Panc1 (cell line): Measurements from ENCODE around the gene TADA3. TPM values are rescaled to one million over a fixed set of nuclear protein-coding genes. Genes with fewer than 3 reads are reported as not detected.

Experiments
- ATAC-seq: fragments of 200-7000 bp; cut with Tn5 transposase; 2 replicates; pipeline ENCODE4 v1.9.1; 2020; ENCODE audit warnings: mild to moderate bottlenecking, moderate library complexity
- BruUV-seq: library from RNA; stranded (reverse); fragments of 400-500 nt; replicated peaks from 2 replicates; lab custom pipeline; 2021; lab: Mats Ljungman, UMichigan
- CTCF ChIA-PET: fragments of 300-600 bp; sonication (Branson Sonifier 250); formaldehyde crosslinking; loops from one replicate; lab custom pipeline; 2022; ENCODE audit warnings: antibody characterized with exemption; lab: Charles Lee
- POLR2A ChIA-PET: fragments of 300-600 bp; sonication (Branson Sonifier 250); formaldehyde crosslinking; loops from one replicate; lab custom pipeline; 2022; ENCODE audit warnings: antibody characterized with exemption; lab: Charles Lee
- DNase-seq: peaks from one replicate; pipeline ENCODE4 v3.0.0-alpha.2; 2010; ENCODE audit warnings: low read depth, low spot score
- H3K27ac ChIP-seq: 2 replicates; pipeline ENCODE4 v1.5.1; 2011; ENCODE audit warnings: mild to moderate bottlenecking, low read length, inconsistent platforms
- H3K27me3 ChIP-seq: fragments of 200-500 bp; sonication (Bioruptor generic); 2 replicates; pipeline ENCODE4 v1.6.0; 2014; ENCODE audit warnings: low read length, inconsistent platforms; ENCODE audit not compliant: control insufficient read depth, insufficient read depth
- H3K36me3 ChIP-seq: fragments of 200-500 bp; sonication (Bioruptor generic); 2 replicates; pipeline ENCODE4 v1.5.1; 2014; ENCODE audit warnings: inconsistent platforms, mild to moderate bottlenecking, low read length, moderate library complexity; ENCODE audit not compliant: control insufficient read depth, insufficient read depth
- H3K4me1 ChIP-seq: 2 replicates; pipeline ENCODE4 v1.5.1; 2011; ENCODE audit warnings: inconsistent platforms, mild to moderate bottlenecking, low read length, moderate library complexity; ENCODE audit not compliant: control insufficient read depth, insufficient read depth
- H3K4me3 ChIP-seq, 2 experiments: 2 replicates each; pipeline ENCODE4 v1.5.1; 2011 to 2012; ENCODE audit warnings: low read depth in 2 of 2, low read length in 2 of 2, mild to moderate bottlenecking in 2 of 2, inconsistent platforms in 1 of 2, moderate library complexity in 1 of 2
- H3K9me3 ChIP-seq: fragments of 200-500 bp; sonication (Bioruptor generic); 2 replicates; pipeline ENCODE4 v1.5.1; 2014; ENCODE audit warnings: low read depth, mild to moderate bottlenecking, inconsistent platforms, low read length, moderate library complexity; ENCODE audit not compliant: control insufficient read depth, insufficient read depth
- POLR2AphosphoS5 ChIP-seq: IDR thresholded peaks from 2 replicates; pipeline ENCODE4 v1.6.1; 2012; ENCODE audit warnings: mild to moderate bottlenecking, low read depth, low read length, moderate library complexity
- SIN3A ChIP-seq: IDR thresholded peaks from 2 replicates; pipeline ENCODE4 v1.6.1; 2012; ENCODE audit warnings: low read depth, mild to moderate bottlenecking, low read length, moderate library complexity, borderline replicate concordance; ENCODE audit not compliant: insufficient read depth
- TCF7L2 ChIP-seq: IDR thresholded peaks from 2 replicates; pipeline ENCODE4 v1.6.1; 2011; ENCODE audit warnings: mild to moderate bottlenecking, low read depth, low read length, inconsistent platforms
- in situ Hi-C: cut with HindIII; loops from 2 replicates; pipeline ENCODE4 v1.10.0; 2016; ENCODE audit warnings: low sequenced_read_pairs, low pct_unique_long_range_greater_than_20kb
- intact Hi-C: fragments of 100-400 bp; cut with micrococcal nuclease; formaldehyde crosslinking; loops from one replicate; pipeline ENCODE4 v1.10.0; 2022; ENCODE audit not compliant: unreplicated experiment
- total RNA-seq: library from RNA; stranded (reverse); gene quantifications from one replicate; pipeline ENCODE4 v1.2.1, GENCODE V29; 2021; ENCODE audit not compliant: unreplicated experiment
- TF ChIP-seq, protein P1 (sequence below), 2 experiments: IDR thresholded peaks; 2 replicates each; pipeline ENCODE4 v1.6.1; 2011 to 2012; ENCODE audit warnings: low read depth in 2 of 2, control low read depth in 1 of 2, low read length in 1 of 2, mild to moderate bottlenecking in 1 of 2, moderate library complexity in 1 of 2; ENCODE audit not compliant: insufficient read depth in 1 of 2
- TF ChIP-seq, protein P2 (sequence below): fragments of 450-650 bp; IDR thresholded peaks from 2 replicates; pipeline ENCODE4 v1.5.1; 2017; ENCODE audit warnings: mild to moderate bottlenecking

Gene TADA3
- total RNA-seq, 1 experiment from 2014 or later: 61.3 TPM

DNA sequence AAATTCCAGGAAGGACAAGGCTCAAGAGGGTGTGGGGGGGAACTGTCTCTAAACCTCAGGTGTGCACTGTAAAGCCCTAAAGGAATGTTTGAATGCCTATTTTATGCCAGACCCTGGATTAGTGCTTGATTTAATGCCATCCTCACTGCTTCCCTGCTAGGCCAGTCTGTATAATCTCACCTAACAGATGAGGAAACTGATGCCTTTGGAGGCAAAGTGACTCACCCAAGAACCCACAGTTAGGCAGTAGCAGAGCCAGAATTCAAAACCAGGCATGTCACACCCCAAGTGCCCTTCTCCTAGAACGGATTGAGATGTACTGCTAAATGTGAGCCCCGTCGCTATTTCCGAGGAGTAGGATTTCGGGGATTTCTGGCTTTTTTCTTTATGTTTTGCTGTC is 30.4 kb downstream of the TADA3 start:
- no peaks in the 10 kb centered on the region for H3K36me3 ChIP-seq
- no peaks in the 10 kb centered on the region for H3K9me3 ChIP-seq
- H3K27me3 ChIP-seq: no peaks in the 10 kb centered on the region
- ChIA-PET CTCF (no interaction called here), POLR2A (no interaction called here)
- H3K27ac ChIP-seq: no peak overlapping the region
- TF ChIP-seq SIN3A (no peak), TCF7L2 (no peak), POLR2AphosphoS5 (no peak)
- TF ChIP-seq, protein P1, sequence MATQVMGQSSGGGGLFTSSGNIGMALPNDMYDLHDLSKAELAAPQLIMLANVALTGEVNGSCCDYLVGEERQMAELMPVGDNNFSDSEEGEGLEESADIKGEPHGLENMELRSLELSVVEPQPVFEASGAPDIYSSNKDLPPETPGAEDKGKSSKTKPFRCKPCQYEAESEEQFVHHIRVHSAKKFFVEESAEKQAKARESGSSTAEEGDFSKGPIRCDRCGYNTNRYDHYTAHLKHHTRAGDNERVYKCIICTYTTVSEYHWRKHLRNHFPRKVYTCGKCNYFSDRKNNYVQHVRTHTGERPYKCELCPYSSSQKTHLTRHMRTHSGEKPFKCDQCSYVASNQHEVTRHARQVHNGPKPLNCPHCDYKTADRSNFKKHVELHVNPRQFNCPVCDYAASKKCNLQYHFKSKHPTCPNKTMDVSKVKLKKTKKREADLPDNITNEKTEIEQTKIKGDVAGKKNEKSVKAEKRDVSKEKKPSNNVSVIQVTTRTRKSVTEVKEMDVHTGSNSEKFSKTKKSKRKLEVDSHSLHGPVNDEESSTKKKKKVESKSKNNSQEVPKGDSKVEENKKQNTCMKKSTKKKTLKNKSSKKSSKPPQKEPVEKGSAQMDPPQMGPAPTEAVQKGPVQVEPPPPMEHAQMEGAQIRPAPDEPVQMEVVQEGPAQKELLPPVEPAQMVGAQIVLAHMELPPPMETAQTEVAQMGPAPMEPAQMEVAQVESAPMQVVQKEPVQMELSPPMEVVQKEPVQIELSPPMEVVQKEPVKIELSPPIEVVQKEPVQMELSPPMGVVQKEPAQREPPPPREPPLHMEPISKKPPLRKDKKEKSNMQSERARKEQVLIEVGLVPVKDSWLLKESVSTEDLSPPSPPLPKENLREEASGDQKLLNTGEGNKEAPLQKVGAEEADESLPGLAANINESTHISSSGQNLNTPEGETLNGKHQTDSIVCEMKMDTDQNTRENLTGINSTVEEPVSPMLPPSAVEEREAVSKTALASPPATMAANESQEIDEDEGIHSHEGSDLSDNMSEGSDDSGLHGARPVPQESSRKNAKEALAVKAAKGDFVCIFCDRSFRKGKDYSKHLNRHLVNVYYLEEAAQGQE (IDR thresholded peaks at IDR 0.05; ENCODE audit: insufficient read depth in 1 of 2, low read depth in 2 of 2, low read length in 1 of 2): no peak
- TF ChIP-seq, protein P2, sequence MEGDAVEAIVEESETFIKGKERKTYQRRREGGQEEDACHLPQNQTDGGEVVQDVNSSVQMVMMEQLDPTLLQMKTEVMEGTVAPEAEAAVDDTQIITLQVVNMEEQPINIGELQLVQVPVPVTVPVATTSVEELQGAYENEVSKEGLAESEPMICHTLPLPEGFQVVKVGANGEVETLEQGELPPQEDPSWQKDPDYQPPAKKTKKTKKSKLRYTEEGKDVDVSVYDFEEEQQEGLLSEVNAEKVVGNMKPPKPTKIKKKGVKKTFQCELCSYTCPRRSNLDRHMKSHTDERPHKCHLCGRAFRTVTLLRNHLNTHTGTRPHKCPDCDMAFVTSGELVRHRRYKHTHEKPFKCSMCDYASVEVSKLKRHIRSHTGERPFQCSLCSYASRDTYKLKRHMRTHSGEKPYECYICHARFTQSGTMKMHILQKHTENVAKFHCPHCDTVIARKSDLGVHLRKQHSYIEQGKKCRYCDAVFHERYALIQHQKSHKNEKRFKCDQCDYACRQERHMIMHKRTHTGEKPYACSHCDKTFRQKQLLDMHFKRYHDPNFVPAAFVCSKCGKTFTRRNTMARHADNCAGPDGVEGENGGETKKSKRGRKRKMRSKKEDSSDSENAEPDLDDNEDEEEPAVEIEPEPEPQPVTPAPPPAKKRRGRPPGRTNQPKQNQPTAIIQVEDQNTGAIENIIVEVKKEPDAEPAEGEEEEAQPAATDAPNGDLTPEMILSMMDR: no peak
- no TSS peak for BruUV-seq
- H3K4me1 ChIP-seq: no peaks in the 10 kb centered on the region
- intact Hi-C loops: no loop called here
- ATAC-seq: no peak
- H3K4me3 ChIP-seq: no peak overlapping the region
- in situ Hi-C loops: no loop called here
- DNase-seq: no peak

DNA sequence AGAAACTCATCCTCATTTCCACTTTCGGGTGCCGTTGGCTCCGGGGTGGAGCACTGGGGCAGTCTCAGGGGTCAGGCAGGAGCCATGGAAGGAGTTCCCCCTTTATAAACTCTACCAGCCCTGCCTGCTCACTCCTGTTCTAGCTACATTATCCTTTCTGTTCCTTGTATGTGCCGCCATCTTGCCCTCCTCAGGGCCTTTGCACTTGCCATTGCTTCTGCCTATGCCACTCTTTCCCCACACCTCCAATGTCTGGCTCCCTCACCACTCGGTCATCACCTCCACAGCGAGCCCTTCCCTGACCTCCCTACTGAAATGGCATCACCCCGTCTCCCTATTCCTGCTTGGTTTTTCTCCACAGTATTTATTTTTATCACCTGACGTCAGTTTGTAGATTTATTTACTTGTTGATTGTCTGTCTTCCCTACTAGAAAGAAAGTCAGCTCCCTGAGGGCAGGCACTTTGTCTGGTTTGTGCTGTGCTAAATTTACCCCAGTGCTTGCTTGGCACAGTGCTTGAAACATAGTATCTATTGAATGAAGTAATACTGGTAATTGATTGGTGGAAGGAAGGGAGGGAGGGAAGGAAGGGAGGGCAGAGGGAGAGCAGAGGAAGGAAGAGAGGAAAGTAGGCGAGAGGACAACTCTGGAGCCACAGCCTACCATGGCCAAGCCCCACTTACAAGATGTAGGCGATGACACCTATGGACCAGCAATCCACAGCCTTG is 31.3 kb downstream of the TADA3 start:
- intact Hi-C loops (no loop called here), in situ Hi-C loops (no loop called here)
- H3K27me3 ChIP-seq: no peaks in the 10 kb centered on the region
- no peaks in the 10 kb centered on the region for H3K36me3 ChIP-seq
- TF ChIP-seq, protein P2: no peak
- no peak for TF ChIP-seq TCF7L2
- TF ChIP-seq SIN3A: no peak
- TF ChIP-seq POLR2AphosphoS5: no peak
- TF ChIP-seq, protein P1 (IDR thresholded peaks at IDR 0.05; ENCODE audit: insufficient read depth in 1 of 2, low read depth in 2 of 2, low read length in 1 of 2): no peak
- no peaks in the 10 kb centered on the region for H3K9me3 ChIP-seq
- CTCF ChIA-PET: no interaction called here
- DNase-seq (no peak), ATAC-seq (no peak)
- no TSS peak for BruUV-seq
- POLR2A ChIA-PET: no interaction called here
- H3K27ac ChIP-seq: no peak overlapping the region
- no peak overlapping the region for H3K4me3 ChIP-seq
- H3K4me1 ChIP-seq: no peaks in the 10 kb centered on the region
